HG02678 (cell line): Measurements from ENCODE around the gene ADARB1.
A peak's percentile ranks its signal among the peaks of the same experiment; 100 is the strongest.
"Not testable (repeated sequence)": the region's sequence is repeated elsewhere in the genome, so short reads cannot be mapped to it uniquely, and the experiment has no call there.

Experiments
- ATAC-seq: cut with Tn5 transposase; IDR thresholded peaks from one replicate; pipeline ENCODE4 v1.9.1; 2021; ENCODE audit warnings: mild to moderate bottlenecking, moderate library complexity; ENCODE audit not compliant: unreplicated experiment

Gene ADARB1

GRCh38 chr21:45132841-45133573 lies 58.6 kb downstream of the ADARB1 start:
- no peak for ATAC-seq

- ATAC-seq, result not testable (repeated sequence)
Measured at GRCh38 chr21:45133574-45134278, 59.3 kb downstream of the ADARB1 start.

GRCh38 chr21:45134279-45135076 lies 60.1 kb downstream of the ADARB1 start:
- no peak for ATAC-seq

- no peak for ATAC-seq
Measured at GRCh38 chr21:45135122-45135521, 60.7 kb downstream of the ADARB1 start.

GRCh38 chr21:45135868-45136267 lies 61.5 kb downstream of the ADARB1 start:
- ATAC-seq, result no peak

GRCh38 chr21:45136500-45136899 lies 62.1 kb downstream of the ADARB1 start:
- no peak for ATAC-seq

- ATAC-seq, result no peak
Measured at GRCh38 chr21:45136927-45137611, 62.7 kb downstream of the ADARB1 start.

- no peak for ATAC-seq
Measured at GRCh38 chr21:45137612-45137937, 63.2 kb downstream of the ADARB1 start.

GRCh38 chr21:45138199-45139002 lies 64.0 kb downstream of the ADARB1 start:
- no peak for ATAC-seq

- ATAC-seq, result not testable (repeated sequence)
Measured at GRCh38 chr21:45139003-45139360, 64.6 kb downstream of the ADARB1 start.

- no peak for ATAC-seq
Measured at GRCh38 chr21:45139473-45139872, 65.1 kb downstream of the ADARB1 start.

GRCh38 chr21:45140346-45140940 lies 66.1 kb downstream of the ADARB1 start:
- peak; percentile 64 for ATAC-seq

- ATAC-seq, result not testable (repeated sequence)
Measured at GRCh38 chr21:45140944-45141343, 66.6 kb downstream of the ADARB1 start.

GRCh38 chr21:45141507-45141906 lies 67.1 kb downstream of the ADARB1 start:
- ATAC-seq, result no peak

GRCh38 chr21:45142469-45143308 lies 68.3 kb downstream of the ADARB1 start:
- ATAC-seq, result no peak

- ATAC-seq, result no peak
Measured at GRCh38 chr21:45143855-45144254, 69.5 kb downstream of the ADARB1 start.

GRCh38 chr21:45145146-45145545 lies 70.8 kb downstream of the ADARB1 start:
- no peak for ATAC-seq

- not testable (repeated sequence) for ATAC-seq
Measured at GRCh38 chr21:45145846-45146245, 71.5 kb downstream of the ADARB1 start.

GRCh38 chr21:45146306-45146705 lies 71.9 kb downstream of the ADARB1 start:
- ATAC-seq, result no peak
